ENCODE measurements around the gene HK1. TPM values are rescaled to one million over a fixed set of nuclear protein-coding genes. Genes with fewer than 3 reads are reported as not detected.

The HK1 gene
- total and polyA plus RNA-seq, 2 of the 13 experiments (the other 11 are each of a cell fraction or from before 2014, with no cell fraction given) = 0.29 to 1.5 TPM

- no peaks in the 10 kb centered on the region for H3K9me3 ChIP-seq (ENCODE audit: low read length)
- no peak overlapping the region for H3K27ac ChIP-seq (ENCODE audit: extremely low read length, insufficient read depth, low read length)
- no peaks in the 10 kb centered on the region for H3K36me3 ChIP-seq (replicated peaks in 1 of 2; ENCODE audit: control insufficient read depth in 1 of 2, insufficient read depth in 2 of 2, low read length in 2 of 2)
- no TSS peak for BruUV-seq (replicated peaks)
- H3K9ac ChIP-seq (ENCODE audit: insufficient read depth, low read depth, low read length) = no peak overlapping the region
- no peak for ATAC-seq
- in situ Hi-C loops (cut with HindIII; ENCODE audit: extremely low pct_ligation_motif_present, low pct_unique_long_range_greater_than_20kb) (no loop called here), intact Hi-C loops (cut with micrococcal nuclease; ENCODE audit: unreplicated experiment) (no loop called here)
- H3K79me2 ChIP-seq (ENCODE audit: insufficient read depth, low read length) = no peaks in the 10 kb centered on the region
- CTCF ChIA-PET (ENCODE audit: low intra/inter-chr PET ratio, low total read pairs) = no interaction called here
- H3K4me1 ChIP-seq (ENCODE audit: insufficient read depth, low read length) = peaks cover 13% of the 10 kb centered on the region
- no peak for FAIRE-seq
- H3K4me3 ChIP-seq (replicated peaks in 1 of 3; ENCODE audit: insufficient read depth in 1 of 3, low read depth in 2 of 3, low read length in 3 of 3) = no peak overlapping the region
- TF ChIP-seq MED13 (CRISPR knock-in tag; IDR thresholded peaks at IDR 0.05) (no peak), ARID2 (CRISPR knock-in tag; IDR thresholded peaks at IDR 0.05; ENCODE audit: borderline replicate concordance) (no peak), RFXAP (CRISPR knock-in tag; IDR thresholded peaks at IDR 0.05; ENCODE audit: borderline replicate concordance) (no peak), ZNF431 (CRISPR knock-in tag; IDR thresholded peaks at IDR 0.05; ENCODE audit: borderline replicate concordance, low read depth) (no peak), CREB3 (CRISPR knock-in tag; IDR thresholded peaks at IDR 0.05) (no peak)
- DNase-seq (ENCODE audit: low spot score) = no peak
- H3K4me2 ChIP-seq (ENCODE audit: low read depth, low read length) = no peak overlapping the region
- WGBS (ENCODE audit: low lambda C conversion rate) = 46% methylated on average over 2 of the region's 2 CpGs
- POLR2A ChIA-PET = no interaction called here
- no peaks in the 10 kb centered on the region for H4K20me1 ChIP-seq (ENCODE audit: insufficient read depth, low read length)
- 0 out of 5 replicates have a peak, but pooled peaks cover 0 to 11% of the 10 kb centered on the region in 2 experiments for H3K27me3 ChIP-seq (ENCODE audit: control insufficient read depth in 1 of 2, insufficient read depth in 2 of 2, low read length in 2 of 2)
- no peak overlapping the region for H2AFZ ChIP-seq (ENCODE audit: low read length)
Measured at GRCh38 chr10:69434169-69434568, 155.9 kb downstream of the HK1 start.

GRCh38 chr10:69434926-69435325 lies 156.6 kb downstream of the HK1 start:
- TF ChIP-seq SNAI1 (CRISPR knock-in tag; IDR thresholded peaks at IDR 0.05; ENCODE audit: borderline replicate concordance) (no peak), TCF12 (IDR thresholded peaks at IDR 0.05) (no peak), TCF12 (CRISPR knock-in tag; IDR thresholded peaks at IDR 0.05) (no peak), NFKBIZ (CRISPR knock-in tag; IDR thresholded peaks at IDR 0.05) (no peak), ZNF160 (CRISPR knock-in tag; IDR thresholded peaks at IDR 0.05) (no peak), ZSCAN22 (CRISPR knock-in tag; IDR thresholded peaks at IDR 0.05) (no peak), BRF2 (CRISPR knock-in tag; IDR thresholded peaks at IDR 0.05) (no peak), MXI1 (IDR thresholded peaks at IDR 0.05; ENCODE audit: borderline replicate concordance, low read depth, low read length) (no peak), ZNF256 (CRISPR knock-in tag; conservative IDR thresholded peaks at IDR 0.05) (no peak), ATRX (CRISPR knock-in tag; IDR thresholded peaks at IDR 0.05; ENCODE audit: borderline replicate concordance) (no peak), RORA (CRISPR knock-in tag; IDR thresholded peaks at IDR 0.05) (no peak), GLI4 (CRISPR knock-in tag; IDR thresholded peaks at IDR 0.05; ENCODE audit: borderline replicate concordance) (no peak), TOE1 (CRISPR knock-in tag; IDR thresholded peaks at IDR 0.05) (no peak)
- H2AFZ ChIP-seq (ENCODE audit: low read length) = no peak overlapping the region
- H3K4me3 ChIP-seq (replicated peaks in 1 of 3; ENCODE audit: insufficient read depth in 1 of 3, low read depth in 2 of 3, low read length in 3 of 3) = no peak overlapping the region
- H3K27ac ChIP-seq (ENCODE audit: extremely low read length, insufficient read depth, low read length) = no peak overlapping the region
- H3K9ac ChIP-seq (ENCODE audit: insufficient read depth, low read depth, low read length) = no peak overlapping the region
- WGBS (ENCODE audit: low lambda C conversion rate) = 79% methylated on average over 9 of the region's 11 CpGs
- CTCF ChIA-PET (ENCODE audit: low intra/inter-chr PET ratio, low total read pairs) = no interaction called here
- ATAC-seq (no peak), FAIRE-seq (no peak), DNase-seq (ENCODE audit: low spot score) (no peak)
- intact Hi-C loops (cut with micrococcal nuclease; ENCODE audit: unreplicated experiment) (no loop called here), in situ Hi-C loops (cut with HindIII; ENCODE audit: extremely low pct_ligation_motif_present, low pct_unique_long_range_greater_than_20kb) (no loop called here)
- no peaks in the 10 kb centered on the region for H3K36me3 ChIP-seq (replicated peaks in 1 of 2; ENCODE audit: control insufficient read depth in 1 of 2, insufficient read depth in 2 of 2, low read length in 2 of 2)
- H4K20me1 ChIP-seq (ENCODE audit: insufficient read depth, low read length) = no peaks in the 10 kb centered on the region
- no peaks in the 10 kb centered on the region for H3K9me3 ChIP-seq (ENCODE audit: low read length)
- POLR2A ChIA-PET = no interaction called here
- H3K4me1 ChIP-seq (ENCODE audit: insufficient read depth, low read length) = peaks cover 20% of the 10 kb centered on the region
- H3K79me2 ChIP-seq (ENCODE audit: insufficient read depth, low read length) = no peaks in the 10 kb centered on the region
- no TSS peak for BruUV-seq (replicated peaks)
- H3K4me2 ChIP-seq (ENCODE audit: low read depth, low read length) = no peak overlapping the region
- 0 out of 5 replicates have a peak, but pooled peaks cover 0 to 12% of the 10 kb centered on the region in 2 experiments for H3K27me3 ChIP-seq (ENCODE audit: control insufficient read depth in 1 of 2, insufficient read depth in 2 of 2, low read length in 2 of 2)

All from HepG2 (cell line).